ENCODE measurements around the gene KRT35.

- no peak for TF ChIP-seq EP300 (IDR thresholded peaks at IDR 0.05)
- no peak for TF ChIP-seq CTCF (IDR thresholded peaks at IDR 0.05)
Observed at GRCh38 chr17:41505007-41505808, 24.3 kb upstream of the KRT35 start, which contains the start of gene KRT13.
